Osteocyte (in vitro differentiated cells): Measurements from ENCODE around the gene FAM222B. TPM values are rescaled to one million over a fixed set of nuclear protein-coding genes. Genes with fewer than 3 reads are reported as not detected.
"Not testable (repeated sequence)": the region's sequence is repeated elsewhere in the genome, so short reads cannot be mapped to it uniquely, and the experiment has no call there.

ENCODE experiments used
- DNase-seq: peaks from one replicate; pipeline ENCODE4 v3.0.0; 2021; ENCODE audit warnings: mixed read lengths; ENCODE audit not compliant: unreplicated experiment; ENCODE audit errors: extremely low spot score
- H3K27ac Mint-ChIP-seq: one replicate; pipeline ENCODE4 v1.8.0; 2021; ENCODE audit warnings: mild to moderate bottlenecking, mixed read lengths; ENCODE audit not compliant: unreplicated experiment
- H3K27me3 Mint-ChIP-seq: one replicate; pipeline ENCODE4 v1.8.0; 2021; ENCODE audit warnings: mixed read lengths; ENCODE audit not compliant: unreplicated experiment
- H3K36me3 Mint-ChIP-seq: one replicate; pipeline ENCODE4 v1.8.0; 2021; ENCODE audit warnings: mixed read lengths; ENCODE audit not compliant: unreplicated experiment
- H3K4me1 Mint-ChIP-seq: one replicate; pipeline ENCODE4 v1.8.0; 2021; ENCODE audit warnings: mixed read lengths; ENCODE audit not compliant: unreplicated experiment
- H3K4me3 Mint-ChIP-seq: one replicate; pipeline ENCODE4 v1.8.0; 2021; ENCODE audit warnings: mild to moderate bottlenecking, moderate library complexity, mixed read lengths; ENCODE audit not compliant: unreplicated experiment
- H3K9me3 Mint-ChIP-seq: one replicate; pipeline ENCODE4 v1.8.0; 2021; ENCODE audit warnings: mixed read lengths; ENCODE audit not compliant: unreplicated experiment
- CTCF ChIP-seq: fragments of 200-600 bp; sonication (generic); IDR thresholded peaks from 2 replicates; pipeline ENCODE4 v1.5.0; 2021; ENCODE audit warnings: antibody characterized with exemption, mild to moderate bottlenecking, moderate library complexity
- total RNA-seq: library from RNA; stranded (reverse); gene quantifications from 2 replicates; pipeline ENCODE4 v1.2.1, GENCODE V29; 2021

FAM222B gene
- total RNA-seq, 1 donor from 2014 or later, result 21.2 TPM

- H3K27ac Mint-ChIP-seq, result no peak overlapping the region
- H3K9me3 Mint-ChIP-seq, result no peaks in the 10 kb centered on the region
- DNase-seq, result no peak
- H3K27me3 Mint-ChIP-seq, result no peaks in the 10 kb centered on the region
- no peak for TF ChIP-seq CTCF
- no peak overlapping the region for H3K4me3 Mint-ChIP-seq
- peaks cover 31% of the 10 kb centered on the region for H3K36me3 Mint-ChIP-seq
- no peaks in the 10 kb centered on the region for H3K4me1 Mint-ChIP-seq
Observed at GRCh38 chr17:28878158-28878910, 35.7 kb upstream of the FAM222B start.

GRCh38 chr17:28877150-28877711 lies 34.6 kb upstream of the FAM222B start:
- not testable (repeated sequence) for H3K27ac Mint-ChIP-seq, H3K9me3 Mint-ChIP-seq, H3K27me3 Mint-ChIP-seq, H3K4me3 Mint-ChIP-seq, DNase-seq, H3K4me1 Mint-ChIP-seq
- H3K36me3 Mint-ChIP-seq, result peaks cover 22% of the 10 kb centered on the region

GRCh38 chr17:28875848-28876550 lies 33.4 kb upstream of the FAM222B start:
- Mint-ChIP-seq H3K36me3 (peaks cover 16% of the 10 kb centered on the region), H3K4me3 (no peak overlapping the region), H3K27ac (no peak overlapping the region), H3K27me3 (no peaks in the 10 kb centered on the region), H3K4me1 (no peaks in the 10 kb centered on the region), H3K9me3 (no peaks in the 10 kb centered on the region)
- no peak for TF ChIP-seq CTCF
- no peak for DNase-seq

GRCh38 chr17:28874750-28875149 lies 32.2 kb upstream of the FAM222B start:
- no peak for TF ChIP-seq CTCF
- Mint-ChIP-seq H3K4me1 (no peaks in the 10 kb centered on the region), H3K36me3 (peaks cover 12% of the 10 kb centered on the region), H3K27me3 (no peaks in the 10 kb centered on the region), H3K4me3 (no peak overlapping the region), H3K9me3 (no peaks in the 10 kb centered on the region), H3K27ac (no peak overlapping the region)
- DNase-seq, result no peak

- H3K4me1 Mint-ChIP-seq, result no peaks in the 10 kb centered on the region
- H3K27me3 Mint-ChIP-seq, result no peaks in the 10 kb centered on the region
- H3K27ac Mint-ChIP-seq, result no peak overlapping the region
- TF ChIP-seq CTCF, result no peak
- H3K9me3 Mint-ChIP-seq, result no peaks in the 10 kb centered on the region
- peaks cover 8% of the 10 kb centered on the region for H3K36me3 Mint-ChIP-seq
- DNase-seq, result no peak
- no peak overlapping the region for H3K4me3 Mint-ChIP-seq
Observed at GRCh38 chr17:28873839-28874238, 31.2 kb upstream of the FAM222B start.
